Stromal cell of bone marrow (primary cell): Measurements from ENCODE around the gene GPAT2.
A peak's percentile ranks its signal among the peaks of the same experiment; 100 is the strongest.
"Not testable (repeated sequence)": the region's sequence is repeated elsewhere in the genome, so short reads cannot be mapped to it uniquely, and the experiment has no call there.

Experiments used
- DNase-seq: peaks from one replicate; pipeline ENCODE4 v3.0.0-alpha.2; 2012; ENCODE audit warnings: low read depth

Gene GPAT2

GRCh38 chr2:96022701-96023447, 11.8 kb downstream of the GPAT2 start:
- DNase-seq: peak; percentile 35

GRCh38 chr2:96022126-96022525, 12.6 kb downstream of the GPAT2 start:
- DNase-seq: not testable (repeated sequence)

GRCh38 chr2:96021142-96021541, 13.6 kb downstream of the GPAT2 start:
- DNase-seq: not testable (repeated sequence)

- DNase-seq: not testable (repeated sequence)
These were observed 14.7 kb downstream of the GPAT2 start for GRCh38 chr2:96019909-96020590.

GRCh38 chr2:96016321-96016720, 18.4 kb downstream of the GPAT2 start:
- DNase-seq: not testable (repeated sequence)

GRCh38 chr2:96012792-96013264, 21.9 kb downstream of the GPAT2 start:
- DNase-seq: not testable (repeated sequence)

- DNase-seq: not testable (repeated sequence)
These were observed 22.5 kb downstream of the GPAT2 start for GRCh38 chr2:96012086-96012791.

GRCh38 chr2:96011129-96011455, 23.6 kb downstream of the GPAT2 start:
- not testable (repeated sequence) for DNase-seq

- DNase-seq: peak; percentile 57
These were observed 24.2 kb downstream of the GPAT2 start for GRCh38 chr2:96010320-96011128.

GRCh38 chr2:96009833-96010232, 24.9 kb downstream of the GPAT2 start:
- not testable (repeated sequence) for DNase-seq

- not testable (repeated sequence) for DNase-seq
These were observed 26.7 kb downstream of the GPAT2 start for GRCh38 chr2:96008051-96008450.

- DNase-seq: not testable (repeated sequence)
These were observed 28.5 kb downstream of the GPAT2 start for GRCh38 chr2:96006248-96006647.

GRCh38 chr2:95992520-95993272, 42.0 kb downstream of the GPAT2 start:
- DNase-seq: not testable (repeated sequence)

- not testable (repeated sequence) for DNase-seq
These were observed 42.6 kb downstream of the GPAT2 start for GRCh38 chr2:95992102-95992501.

- DNase-seq: not testable (repeated sequence)
These were observed 43.2 kb downstream of the GPAT2 start, which contains the start of gene ANKRD36C for GRCh38 chr2:95991351-95992094. ANKRD36C (minus strand) TSS chr2:95991824; CDS start chr2:95991708, 116 bp downstream.

GRCh38 chr2:95990884-95991283, 43.8 kb downstream of the GPAT2 start:
- not testable (repeated sequence) for DNase-seq
